OCI-LY1 (cell line): Measurements from ENCODE around the gene URAD.

Experiments used
- EZH2 ChIP-seq: fragments of 200-600 bp; sonication (generic), shearing (Covaris generic); IDR thresholded peaks from 2 replicates; pipeline ENCODE4 v1.8.0; 2017; ENCODE audit warnings: borderline replicate concordance, mixed run types, mild to moderate bottlenecking, antibody characterized with exemption, low read length, moderate library complexity, mixed read lengths
- TF ChIP-seq, protein P1 (sequence below): fragments of 200-600 bp; sonication (generic), shearing (Covaris generic); IDR thresholded peaks from 2 replicates; pipeline ENCODE4 v1.5.1; 2017; ENCODE audit warnings: mild to moderate bottlenecking, antibody characterized with exemption, low read length, moderate library complexity, mixed read lengths

- TF ChIP-seq EZH2 = no peak
- TF ChIP-seq, protein P1, sequence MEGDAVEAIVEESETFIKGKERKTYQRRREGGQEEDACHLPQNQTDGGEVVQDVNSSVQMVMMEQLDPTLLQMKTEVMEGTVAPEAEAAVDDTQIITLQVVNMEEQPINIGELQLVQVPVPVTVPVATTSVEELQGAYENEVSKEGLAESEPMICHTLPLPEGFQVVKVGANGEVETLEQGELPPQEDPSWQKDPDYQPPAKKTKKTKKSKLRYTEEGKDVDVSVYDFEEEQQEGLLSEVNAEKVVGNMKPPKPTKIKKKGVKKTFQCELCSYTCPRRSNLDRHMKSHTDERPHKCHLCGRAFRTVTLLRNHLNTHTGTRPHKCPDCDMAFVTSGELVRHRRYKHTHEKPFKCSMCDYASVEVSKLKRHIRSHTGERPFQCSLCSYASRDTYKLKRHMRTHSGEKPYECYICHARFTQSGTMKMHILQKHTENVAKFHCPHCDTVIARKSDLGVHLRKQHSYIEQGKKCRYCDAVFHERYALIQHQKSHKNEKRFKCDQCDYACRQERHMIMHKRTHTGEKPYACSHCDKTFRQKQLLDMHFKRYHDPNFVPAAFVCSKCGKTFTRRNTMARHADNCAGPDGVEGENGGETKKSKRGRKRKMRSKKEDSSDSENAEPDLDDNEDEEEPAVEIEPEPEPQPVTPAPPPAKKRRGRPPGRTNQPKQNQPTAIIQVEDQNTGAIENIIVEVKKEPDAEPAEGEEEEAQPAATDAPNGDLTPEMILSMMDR = no peak
Observed at GRCh38 chr13:27980280-27980998, 8.1 kb downstream of the URAD start.
